Measurements from ENCODE around the gene SENP1. TPM values are rescaled to one million over a fixed set of nuclear protein-coding genes. Genes with fewer than 3 reads are reported as not detected.

Gene SENP1
- total and polyA plus RNA-seq, 11 donors, result 2.1 to 13.6 (median 8.6) TPM

DNA sequence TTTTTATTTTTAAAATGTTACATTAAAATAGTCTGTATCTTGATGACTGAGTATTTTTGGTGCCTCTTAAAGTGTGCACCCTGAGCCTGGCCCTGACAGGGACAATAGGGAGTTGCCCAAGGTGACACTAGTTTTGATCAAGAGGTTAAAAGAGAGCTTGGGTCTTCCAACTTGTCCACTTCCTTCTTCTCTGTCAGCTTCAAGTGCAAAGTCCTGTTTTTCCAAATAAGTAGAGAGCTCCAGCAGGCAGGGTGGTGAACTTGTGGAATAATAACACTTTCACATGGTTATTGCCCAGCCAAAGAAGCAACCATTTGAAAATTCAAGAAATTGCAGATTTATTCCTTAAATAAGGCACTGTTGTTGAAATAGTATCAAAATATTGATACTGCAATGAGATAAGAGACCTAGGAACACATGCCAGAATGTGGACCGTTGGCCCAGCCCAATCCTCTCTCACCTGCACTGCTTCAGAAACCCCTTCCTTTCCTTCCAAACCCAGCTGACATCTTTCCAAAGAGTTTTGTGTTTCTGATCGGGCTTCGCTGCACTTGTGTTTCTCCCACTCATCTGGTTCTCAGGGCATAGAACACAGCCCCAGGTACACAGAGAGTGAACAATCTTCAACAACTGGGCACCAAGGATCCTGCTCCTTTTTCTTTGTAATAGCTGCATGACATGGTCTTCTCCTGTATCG is 87.8 kb downstream of the SENP1 start:
- no peak for ATAC-seq
- H3K36me3 ChIP-seq, result no peaks in the 10 kb centered on the region
- intact Hi-C loops (cut with DNase I), result no loop called here
- H3K9me3 ChIP-seq, result no peaks in the 10 kb centered on the region
- H3K27me3 ChIP-seq, result peaks cover 0 to 46% (median 0%) of the 10 kb centered on the region in 9 donors
- H3K27ac ChIP-seq, result no peak overlapping the region
- 76 to 89% (median 80%) methylated on average over 4 of the region's 4 CpGs for WGBS, 4 donors
- H3K4me1 ChIP-seq, result peaks cover 0 to 20% (median 3%) of the 10 kb centered on the region in 12 donors
- DNase-seq, result no peak
- no peak overlapping the region for H3K4me3 ChIP-seq
- TF ChIP-seq, protein P1, sequence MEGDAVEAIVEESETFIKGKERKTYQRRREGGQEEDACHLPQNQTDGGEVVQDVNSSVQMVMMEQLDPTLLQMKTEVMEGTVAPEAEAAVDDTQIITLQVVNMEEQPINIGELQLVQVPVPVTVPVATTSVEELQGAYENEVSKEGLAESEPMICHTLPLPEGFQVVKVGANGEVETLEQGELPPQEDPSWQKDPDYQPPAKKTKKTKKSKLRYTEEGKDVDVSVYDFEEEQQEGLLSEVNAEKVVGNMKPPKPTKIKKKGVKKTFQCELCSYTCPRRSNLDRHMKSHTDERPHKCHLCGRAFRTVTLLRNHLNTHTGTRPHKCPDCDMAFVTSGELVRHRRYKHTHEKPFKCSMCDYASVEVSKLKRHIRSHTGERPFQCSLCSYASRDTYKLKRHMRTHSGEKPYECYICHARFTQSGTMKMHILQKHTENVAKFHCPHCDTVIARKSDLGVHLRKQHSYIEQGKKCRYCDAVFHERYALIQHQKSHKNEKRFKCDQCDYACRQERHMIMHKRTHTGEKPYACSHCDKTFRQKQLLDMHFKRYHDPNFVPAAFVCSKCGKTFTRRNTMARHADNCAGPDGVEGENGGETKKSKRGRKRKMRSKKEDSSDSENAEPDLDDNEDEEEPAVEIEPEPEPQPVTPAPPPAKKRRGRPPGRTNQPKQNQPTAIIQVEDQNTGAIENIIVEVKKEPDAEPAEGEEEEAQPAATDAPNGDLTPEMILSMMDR (IDR thresholded peaks at IDR 0.05), result no peak
- TF ChIP-seq POLR2A (IDR thresholded peaks at IDR 0.05), result no peak

DNA sequence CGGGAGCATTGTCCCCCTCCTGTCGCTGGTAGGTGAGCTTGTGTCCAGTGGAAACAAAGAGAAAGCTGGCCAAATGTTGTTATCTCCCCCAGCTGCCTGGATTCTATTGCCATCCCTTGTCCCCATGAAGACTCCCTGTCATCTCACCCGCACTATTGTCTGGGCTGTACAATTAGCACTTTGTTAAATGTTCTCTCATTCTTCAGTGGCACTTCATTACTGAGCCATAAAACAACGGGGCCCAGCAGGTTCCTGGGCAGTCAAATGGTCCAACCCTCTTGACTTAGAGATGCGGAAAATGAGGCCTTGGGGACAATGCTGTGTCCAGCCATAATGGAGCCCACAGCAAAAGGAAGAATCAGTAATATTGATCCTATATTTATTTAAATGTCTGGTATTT is 88.4 kb downstream of the SENP1 start:
- intact Hi-C loops (cut with DNase I), result no loop called here
- Histone ChIP-seq H3K36me3 (no peaks in the 10 kb centered on the region), H3K27ac (no peak overlapping the region), H3K4me1 (peaks cover 0 to 15% (median 0%) of the 10 kb centered on the region in 12 donors), H3K9me3 (no peaks in the 10 kb centered on the region), H3K4me3 (no peak overlapping the region), H3K27me3 (peaks cover 0 to 41% (median 0%) of the 10 kb centered on the region in 9 donors)
- ATAC-seq (no peak), DNase-seq (no peak)
- 73 to 81% (median 78%) methylated on average over 5 of the region's 5 CpGs for WGBS, 4 donors
- TF ChIP-seq, protein P1 (IDR thresholded peaks at IDR 0.05), result no peak
- no peak for TF ChIP-seq POLR2A (IDR thresholded peaks at IDR 0.05)

DNA sequence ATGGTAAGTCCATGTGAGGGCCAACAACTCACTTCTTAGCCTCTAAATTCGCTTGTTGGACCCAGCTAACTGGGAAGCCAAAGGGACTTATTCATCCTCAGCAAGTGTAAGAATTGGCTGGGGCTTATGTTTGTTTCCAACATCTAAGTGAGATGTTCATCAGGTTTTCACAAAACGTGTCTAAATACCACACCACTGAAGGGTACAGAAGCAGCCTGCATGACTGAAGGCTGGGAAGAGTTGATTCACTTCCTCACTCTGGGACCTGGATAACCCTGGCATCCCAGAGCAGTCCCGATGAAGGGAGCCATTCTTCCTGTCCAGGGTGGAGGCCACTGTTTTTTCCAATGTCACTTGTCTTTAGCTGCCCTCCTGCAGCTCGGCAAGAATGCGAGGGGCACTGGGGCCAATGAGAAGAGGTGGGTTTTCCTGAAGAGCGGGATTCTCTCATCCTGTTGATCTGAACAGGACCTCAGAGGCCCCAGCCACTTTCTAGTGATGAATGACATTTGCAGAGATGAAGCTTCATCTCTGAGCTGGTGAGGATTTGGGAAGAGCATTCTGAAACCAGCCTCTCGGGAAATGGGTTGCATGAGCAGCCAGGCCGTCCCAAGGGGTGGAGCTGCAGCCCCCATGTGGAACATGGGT is 89.4 kb downstream of the SENP1 start:
- intact Hi-C loops (cut with DNase I), result no loop called here
- peaks cover 0 to 5% (median 0%) of the 10 kb centered on the region in 12 donors for H3K4me1 ChIP-seq
- H3K27ac ChIP-seq, result no peak overlapping the region
- H3K4me3 ChIP-seq, result no peak overlapping the region
- H3K36me3 ChIP-seq, result no peaks in the 10 kb centered on the region
- DNase-seq (no peak), ATAC-seq (no peak)
- peaks cover 0 to 31% (median 0%) of the 10 kb centered on the region in 9 donors for H3K27me3 ChIP-seq
- no peaks in the 10 kb centered on the region for H3K9me3 ChIP-seq
- TF ChIP-seq POLR2A (IDR thresholded peaks at IDR 0.05), result no peak
- TF ChIP-seq, protein P1 (IDR thresholded peaks at IDR 0.05), result no peak
- 57 to 72% (median 65%) methylated on average over 8 of the region's 8 CpGs for WGBS, 4 donors

DNA sequence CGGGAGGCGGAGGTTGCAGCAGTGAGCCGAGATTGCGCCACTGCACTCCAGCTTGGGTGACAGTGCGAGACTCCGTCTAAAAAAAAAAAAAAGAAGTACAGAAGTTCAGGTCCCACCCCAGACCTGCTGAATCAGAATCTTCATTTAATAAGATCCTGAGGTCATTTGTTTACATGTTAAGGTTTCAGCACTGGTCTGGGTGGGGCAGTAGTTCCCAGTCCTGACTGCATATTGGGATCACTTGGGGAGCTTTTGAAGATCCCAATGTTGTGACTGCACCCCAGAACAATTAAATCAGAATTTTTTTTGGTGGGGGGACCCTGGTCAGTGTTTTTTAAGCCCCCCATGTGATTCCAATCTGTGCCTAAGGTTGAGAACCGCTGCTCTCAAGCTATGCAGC is 89.9 kb downstream of the SENP1 start:
- Histone ChIP-seq H3K4me3 (no peak overlapping the region), H3K27ac (no peak overlapping the region), H3K4me1 (no peaks in the 10 kb centered on the region), H3K27me3 (peaks cover 0 to 26% (median 0%) of the 10 kb centered on the region in 9 donors), H3K36me3 (no peaks in the 10 kb centered on the region), H3K9me3 (no peaks in the 10 kb centered on the region)
- intact Hi-C loops (cut with DNase I), result no loop called here
- ATAC-seq (no peak), DNase-seq (no peak)
- WGBS, 4 donors, result 89 to 97% (median 93%) methylated on average over 7 of the region's 7 CpGs
- no peak for TF ChIP-seq POLR2A (IDR thresholded peaks at IDR 0.05)
- TF ChIP-seq, protein P1 (IDR thresholded peaks at IDR 0.05), result no peak

All from heart left ventricle (tissue), 16 donors.